Common myeloid progenitor, CD34-positive (primary cell): ENCODE measurements around the gene DEFB116. TPM values are rescaled to one million over a fixed set of nuclear protein-coding genes. Genes with fewer than 3 reads are reported as not detected.
"Not testable (repeated sequence)": the region's sequence is repeated elsewhere in the genome, so short reads cannot be mapped to it uniquely, and the experiment has no call there.

ENCODE experiments used
- CTCF ChIA-PET: fragments of 350-600 bp; sonication (Branson Sonifier 250); formaldehyde crosslinking; loops from one replicate; lab custom pipeline; 2021; ENCODE audit warnings: antibody characterized with exemption; lab: Charles Lee
- POLR2A ChIA-PET: fragments of 350-600 bp; sonication (Branson Sonifier 250); formaldehyde crosslinking; loops from one replicate; lab custom pipeline; 2021; ENCODE audit warnings: antibody characterized with exemption; lab: Charles Lee
- DNase-seq, 3 donors: peaks; one replicate each; pipeline versions ENCODE4 v3.0.0 to v3.0.0-alpha.2; 2013
- H3K27ac ChIP-seq, 2 experiments: 1 replicate in 1 of 2; 2 replicates in 1 of 2; pipeline ENCODE4 v1.7.0; 2013; ENCODE audit warnings: inconsistent platforms in 2 of 2, low read length in 2 of 2, mild to moderate bottlenecking in 2 of 2, low read depth in 1 of 2, moderate library complexity in 1 of 2; ENCODE audit not compliant: severe bottlenecking in 2 of 2, insufficient read depth in 1 of 2, poor library complexity in 1 of 2
- H3K27me3 ChIP-seq, 5 experiments: replicated peaks in 2 of 5; 1 replicate in 3 of 5; 2 replicates in 2 of 5; pipeline versions ENCODE4 v1.6.1 to v1.7.0; 2013; ENCODE audit warnings: low read length in 4 of 5, mild to moderate bottlenecking in 2 of 5, moderate library complexity in 2 of 5, inconsistent platforms in 1 of 5; ENCODE audit not compliant: insufficient read depth in 5 of 5, control insufficient read depth in 4 of 5
- H3K36me3 ChIP-seq, 4 experiments: 1 replicate in 2 of 4; 2 replicates in 2 of 4; pipeline versions ENCODE4 v1.6.1 to v1.7.0; 2013; ENCODE audit warnings: low read length in 3 of 4, control low read depth in 1 of 4, mild to moderate bottlenecking in 1 of 4; ENCODE audit not compliant: control insufficient read depth in 4 of 4, insufficient read depth in 4 of 4
- H3K4me1 ChIP-seq, 4 experiments: 1 replicate in 3 of 4; 2 replicates in 1 of 4; pipeline versions ENCODE4 v1.6.1 to v1.7.1; 2013; ENCODE audit warnings: low read length in 3 of 4, mild to moderate bottlenecking in 3 of 4, control low read depth in 1 of 4, inconsistent platforms in 1 of 4, moderate library complexity in 1 of 4; ENCODE audit not compliant: control insufficient read depth in 4 of 4, insufficient read depth in 4 of 4; ENCODE audit errors: control extremely low read depth in 1 of 4
- H3K4me3 ChIP-seq, 7 experiments: 1 replicate in 4 of 7; 2 replicates in 3 of 7; pipeline versions ENCODE4 v1.5.1 to v1.7.0; 2013; ENCODE audit warnings: mild to moderate bottlenecking in 7 of 7, low read length in 6 of 7, moderate library complexity in 6 of 7, inconsistent platforms in 2 of 7, low read depth in 2 of 7, control low read depth in 1 of 7; ENCODE audit not compliant: insufficient read depth in 4 of 7, control insufficient read depth in 1 of 7; ENCODE audit errors: extremely low read depth in 1 of 7
- H3K9me3 ChIP-seq, 5 experiments: 1 replicate in 4 of 5; 2 replicates in 1 of 5; pipeline versions ENCODE4 v1.6.1 to v1.7.1; 2013; ENCODE audit warnings: low read length in 4 of 5, mild to moderate bottlenecking in 2 of 5, inconsistent platforms in 1 of 5, low read depth in 1 of 5, moderate library complexity in 1 of 5; ENCODE audit not compliant: control insufficient read depth in 4 of 5, insufficient read depth in 2 of 5; ENCODE audit errors: control extremely low read depth in 1 of 5
- WGBS: methylation state at CpG from one replicate; pipeline ENCODE4 v1.1.5; 2013; ENCODE audit not compliant: insufficient coverage; 5-methylcytosine and 5-hydroxymethylcytosine counted together
- polyA plus RNA-seq: library from polyadenylated mRNA; unstranded; fragments of 120-200 nt; gene quantifications from one replicate; pipeline ENCODE4 v1.2.1, GENCODE V29; 2013

The DEFB116 gene, protein sequence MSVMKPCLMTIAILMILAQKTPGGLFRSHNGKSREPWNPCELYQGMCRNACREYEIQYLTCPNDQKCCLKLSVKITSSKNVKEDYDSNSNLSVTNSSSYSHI
- not detected for polyA plus RNA-seq

DNA sequence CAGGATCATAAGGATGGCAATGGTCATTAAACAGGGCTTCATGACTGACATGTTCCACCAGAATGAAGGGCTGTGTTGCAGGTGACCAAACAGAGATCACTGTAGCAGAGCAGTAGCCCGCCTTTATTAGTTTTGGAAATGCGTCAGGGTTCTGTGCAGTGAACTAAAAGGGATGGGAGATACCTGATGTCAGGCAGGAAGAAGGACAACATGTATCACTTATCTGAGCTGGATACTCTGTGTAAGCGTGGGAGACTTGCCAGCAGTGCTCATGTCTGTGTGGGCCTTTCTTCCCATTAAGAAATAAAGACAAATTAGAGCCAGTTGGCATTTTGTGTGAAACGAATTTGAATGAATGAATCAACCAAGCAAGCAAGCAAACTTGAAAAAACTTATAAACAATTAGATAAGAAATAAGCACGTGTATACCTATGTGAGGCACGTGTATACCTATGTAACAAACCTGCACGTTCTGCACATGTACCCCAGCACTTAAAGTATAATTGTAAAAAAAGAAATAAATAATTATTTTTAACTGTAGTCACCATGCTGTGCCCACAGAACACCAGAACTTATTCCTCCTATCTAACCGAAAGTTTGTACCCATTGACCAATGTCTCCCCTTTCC is at the start of gene DEFB116:
Gene DEFB116 (minus strand): TSS at position 51 of the 628 bp plus-strand sequence. CDS start 0 bp downstream, at position 51.
- ChIA-PET CTCF (no interaction called here), POLR2A (no interaction called here)
- no peak for DNase-seq

DNA sequence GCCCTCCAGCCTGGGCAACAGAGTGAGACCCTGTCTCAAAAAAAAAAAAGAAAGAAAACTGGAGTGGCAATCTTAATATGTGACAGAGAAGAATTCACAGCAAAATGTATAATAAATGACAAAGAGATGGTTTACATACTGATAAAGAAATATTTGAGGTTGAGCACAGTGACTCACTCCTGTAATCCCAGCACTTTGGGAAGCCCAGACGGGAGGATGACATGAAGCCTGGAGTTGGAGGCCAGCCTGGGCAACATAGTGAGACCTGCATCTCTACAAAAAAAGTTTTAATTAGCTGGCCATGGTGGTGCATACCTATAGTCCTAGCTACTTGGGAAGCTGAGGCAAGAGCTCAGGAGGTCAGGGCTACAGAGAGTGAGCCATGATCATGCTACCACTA is 47.6 kb upstream of the DEFB116 start:
- Histone ChIP-seq H3K4me3 (no peak overlapping the region), H3K4me1 (no peaks in the 10 kb centered on the region), H3K27me3 (no peaks in the 10 kb centered on the region), H3K36me3 (no peaks in the 10 kb centered on the region), H3K27ac (no peak overlapping the region), H3K9me3 (no peaks in the 10 kb centered on the region)
- 57% methylated on average over 1 of the region's 1 CpG for WGBS
- ChIA-PET CTCF (no interaction called here), POLR2A (no interaction called here)
- no peak for DNase-seq

More for the DNA sequence above, at the start of gene DEFB116:
- no peaks in the 10 kb centered on the region for H3K9me3 ChIP-seq
- H3K27ac ChIP-seq = no peak within 1 kb of the TSS
- WGBS = 79% methylated on average over 4 of the region's 8 CpGs
- no peak within 1 kb of the TSS for H3K4me3 ChIP-seq
- no peaks in the 10 kb centered on the region for H3K36me3 ChIP-seq
- H3K4me1 ChIP-seq = no peaks in the 10 kb centered on the region
- no peaks in the 10 kb centered on the region for H3K27me3 ChIP-seq

DNA sequence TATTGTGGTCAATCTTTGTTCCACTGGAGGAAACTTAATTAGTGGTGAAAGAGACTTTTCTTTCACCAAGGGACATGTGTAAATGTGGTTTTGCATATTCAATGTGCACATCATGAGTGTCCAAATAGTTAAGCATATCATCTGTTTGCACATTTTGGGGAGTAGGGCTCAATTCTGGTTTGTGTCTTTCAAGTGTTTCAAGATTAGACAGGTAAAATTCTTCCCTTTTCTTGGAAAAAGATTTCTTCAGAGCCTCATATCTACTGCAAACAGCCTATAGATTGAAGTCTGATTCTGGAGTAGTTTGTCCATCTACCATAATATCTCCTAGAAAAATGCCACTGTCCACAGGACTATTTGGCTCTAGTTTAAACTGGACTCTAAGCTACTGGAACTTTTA is 33.1 kb upstream of the DEFB116 start:
- H3K36me3 ChIP-seq = no peaks in the 10 kb centered on the region
- no peak overlapping the region for H3K4me3 ChIP-seq
- CTCF ChIA-PET = no interaction called here

DNA sequence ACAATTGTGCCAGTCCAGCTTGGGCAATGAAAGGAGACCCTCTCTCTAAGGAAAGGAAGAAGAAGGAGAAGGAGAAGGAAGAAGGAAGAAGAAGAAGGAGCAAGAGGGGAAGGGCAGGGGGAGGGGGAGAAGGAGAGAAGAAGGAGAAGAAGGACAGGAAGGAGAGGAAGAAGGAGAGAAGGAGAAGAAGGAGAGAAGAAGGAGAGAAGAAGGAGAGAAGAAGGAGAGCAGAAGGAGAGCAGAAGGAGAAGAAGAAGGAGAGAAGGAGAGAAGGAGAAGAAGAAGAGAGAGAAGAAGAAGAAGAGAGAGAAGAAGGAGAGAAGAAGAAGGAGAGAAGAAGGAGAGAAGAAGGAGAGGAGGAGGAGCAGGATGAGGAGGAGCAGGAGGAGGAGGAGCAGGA is 22.5 kb upstream of the DEFB116 start:
- DNase-seq = no peak
- no peaks in the 10 kb centered on the region for H3K27me3 ChIP-seq
- peaks cover 0 to 3% (median 0%) of the 10 kb centered on the region in 5 experiments for H3K9me3 ChIP-seq
- H3K36me3 ChIP-seq = no peaks in the 10 kb centered on the region
- ChIA-PET POLR2A (no interaction called here), CTCF (no interaction called here)
- no peak overlapping the region for H3K27ac ChIP-seq
- no peaks in the 10 kb centered on the region for H3K4me1 ChIP-seq
- no peak overlapping the region for H3K4me3 ChIP-seq

More for the DNA sequence above, 33.1 kb upstream of the DEFB116 start:
- POLR2A ChIA-PET = no interaction called here
- DNase-seq = no peak
- no peaks in the 10 kb centered on the region for H3K4me1 ChIP-seq
- no peaks in the 10 kb centered on the region for H3K9me3 ChIP-seq
- no peak overlapping the region for H3K27ac ChIP-seq
- H3K27me3 ChIP-seq = no peaks in the 10 kb centered on the region

DNA sequence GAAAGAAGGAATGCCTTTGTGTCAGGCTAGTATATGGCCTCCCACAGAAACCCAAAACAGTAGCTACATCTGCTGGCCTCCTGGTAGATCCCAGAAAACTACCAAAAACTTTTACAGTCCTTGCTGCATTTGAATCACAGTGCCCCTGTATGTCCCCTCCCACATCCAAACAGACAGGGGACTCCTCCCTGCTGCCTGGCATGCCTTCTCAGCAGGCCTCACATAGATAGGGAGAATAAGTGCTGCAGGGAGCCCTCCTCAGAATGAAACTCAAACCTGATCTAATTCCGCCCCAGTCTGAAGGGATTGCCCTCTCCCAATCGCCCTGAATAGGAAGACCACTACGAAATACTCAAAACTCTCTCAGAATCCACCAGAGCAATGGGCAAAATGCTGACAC is 14.1 kb upstream of the DEFB116 start:
- Histone ChIP-seq H3K4me3 (no peak overlapping the region), H3K9me3 (peaks cover 0 to 13% (median 4%) of the 10 kb centered on the region in 5 experiments), H3K27me3 (no peaks in the 10 kb centered on the region), H3K4me1 (no peaks in the 10 kb centered on the region), H3K36me3 (no peaks in the 10 kb centered on the region), H3K27ac (no peak overlapping the region)
- no peak for DNase-seq
- ChIA-PET CTCF (no interaction called here), POLR2A (no interaction called here)
- 53% methylated on average over 3 of the region's 3 CpGs for WGBS

DNA sequence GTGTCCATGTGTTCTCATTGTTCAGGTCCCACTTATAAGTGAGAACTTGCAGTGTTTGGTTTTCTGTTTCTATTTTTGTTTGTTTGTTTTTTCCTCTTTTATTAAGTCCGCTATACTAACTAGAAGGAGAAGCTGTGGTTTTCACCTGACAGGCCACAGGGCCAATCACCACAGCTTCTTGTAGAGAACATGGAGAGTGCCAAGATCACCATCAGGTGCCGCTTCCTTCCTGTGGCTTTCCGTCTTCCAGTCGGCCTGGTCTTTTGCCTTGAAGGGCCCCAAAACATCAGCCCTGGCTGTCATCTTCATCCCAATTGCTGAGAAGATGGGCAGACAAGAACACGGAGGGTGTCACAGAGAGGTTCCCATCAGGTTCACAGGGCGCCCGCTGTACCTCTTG is 23.4 kb downstream of the DEFB116 start:
- WGBS = 66% methylated on average over 6 of the region's 7 CpGs
- H3K9me3 ChIP-seq, POLR2A ChIA-PET, DNase-seq, H3K36me3 ChIP-seq, H3K4me1 ChIP-seq, H3K27me3 ChIP-seq, H3K4me3 ChIP-seq, CTCF ChIA-PET, H3K27ac ChIP-seq: not testable (repeated sequence)

DNA sequence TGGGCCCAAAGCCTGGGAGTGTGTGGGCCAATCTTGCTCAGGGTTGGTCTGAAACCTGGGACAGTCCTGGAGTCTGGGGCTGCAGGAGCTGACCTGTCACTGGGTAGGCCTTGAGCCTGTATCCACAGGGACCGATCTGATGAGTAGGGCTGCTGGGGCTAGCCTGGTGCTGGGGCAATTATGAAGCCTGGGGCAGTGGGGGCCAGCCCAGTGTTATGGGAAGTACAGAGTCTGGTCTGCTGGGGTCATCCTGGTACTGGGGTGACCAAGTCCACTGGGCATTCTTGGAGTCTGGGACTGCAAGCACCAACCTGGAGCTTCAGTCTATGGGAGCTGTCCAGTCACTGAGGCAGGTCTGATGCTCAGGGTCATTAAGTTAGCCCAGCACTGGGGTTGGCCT is 30.2 kb downstream of the DEFB116 start:
- DNase-seq = no peak
- WGBS = 80% methylated on average over 1 of the region's 1 CpG
- Histone ChIP-seq H3K4me3 (no peak overlapping the region), H3K36me3 (no peaks in the 10 kb centered on the region), H3K9me3 (peaks cover 1 to 8% (median 4%) of the 10 kb centered on the region in 5 experiments), H3K27me3 (no peaks in the 10 kb centered on the region), H3K4me1 (no peaks in the 10 kb centered on the region), H3K27ac (no peak overlapping the region)
- ChIA-PET CTCF (no interaction called here), POLR2A (no interaction called here)
